Endothelial cell of hepatic sinusoid (primary cell): Measurements from ENCODE around the gene PARP4.
"Not testable (repeated sequence)": the region's sequence is repeated elsewhere in the genome, so short reads cannot be mapped to it uniquely, and the experiment has no call there.

Experiments used
- in situ Hi-C: cut with HindIII; loops from 2 replicates; pipeline ENCODE4 v1.10.0; 2017; ENCODE audit warnings: low sequenced_read_pairs

The PARP4 gene

DNA sequence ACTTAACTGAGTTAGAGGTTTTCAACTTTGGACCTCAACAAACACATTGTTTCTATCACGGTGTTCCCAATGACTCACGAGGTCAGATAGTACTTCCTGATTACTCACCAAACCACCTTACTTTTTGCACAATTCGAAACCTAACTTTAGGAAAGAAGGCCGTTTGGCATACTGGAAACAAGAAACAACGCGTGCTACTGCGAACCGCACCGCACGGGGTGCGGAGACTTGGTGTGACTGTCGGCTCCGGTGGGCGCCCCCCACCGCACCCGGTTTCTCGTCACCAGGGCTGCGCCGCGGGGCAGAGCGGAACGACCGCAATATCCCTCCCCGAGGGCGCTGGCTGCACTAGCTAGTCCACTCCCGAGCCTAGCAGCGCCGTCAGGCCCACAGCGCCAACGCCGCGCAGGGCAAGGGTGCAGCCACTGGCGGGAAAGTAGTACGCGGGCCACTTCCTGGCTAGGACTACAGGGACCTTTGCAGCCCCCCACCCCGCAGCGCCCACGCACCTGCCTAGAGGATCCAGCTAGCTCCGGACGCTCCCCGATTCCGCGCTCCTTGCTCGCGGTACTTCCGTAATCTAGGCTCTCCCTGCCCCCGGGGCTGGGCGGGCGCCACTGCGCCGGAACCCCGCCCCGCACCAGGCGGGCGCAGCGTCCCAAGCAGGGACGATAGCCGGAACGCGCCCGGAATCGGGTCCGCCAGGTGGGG lies at the start of gene PARP4:
PARP4 (minus strand) TSS at position 582 of the 711 bp plus-strand sequence. CDS start 9,002 bp downstream, outside the sequence.
- in situ Hi-C loops: no loop called here

- in situ Hi-C loops: not testable (repeated sequence)
These were observed 48.1 kb upstream of the PARP4 start for GRCh38 chr13:24560579-24561187.

- in situ Hi-C loops: not testable (repeated sequence)
These were observed 47.0 kb upstream of the PARP4 start for GRCh38 chr13:24559431-24560218.

DNA sequence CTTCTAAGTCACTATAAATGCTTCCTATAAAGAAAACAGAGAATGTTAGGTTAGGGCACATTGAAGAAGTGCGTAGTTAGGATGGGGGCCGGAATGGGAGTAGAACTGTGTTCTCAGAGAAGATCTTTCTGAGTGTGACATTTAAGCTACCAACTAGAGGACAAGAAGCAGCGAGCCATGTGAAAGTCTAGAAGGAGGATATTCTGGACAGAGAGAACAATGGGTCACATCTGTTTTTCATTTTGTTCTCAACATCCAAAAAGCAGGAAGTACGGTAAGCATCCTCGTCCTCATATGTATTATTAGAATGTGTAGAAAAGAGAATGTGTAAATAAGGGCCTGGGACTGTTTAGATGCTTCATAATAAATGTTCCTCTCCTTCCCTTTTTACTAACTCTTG lies 44.5 kb upstream of the PARP4 start:
- in situ Hi-C loops: no loop called here

GRCh38 chr13:24553892-24554291 lies 41.3 kb upstream of the PARP4 start:
- in situ Hi-C loops: not testable (repeated sequence)

DNA sequence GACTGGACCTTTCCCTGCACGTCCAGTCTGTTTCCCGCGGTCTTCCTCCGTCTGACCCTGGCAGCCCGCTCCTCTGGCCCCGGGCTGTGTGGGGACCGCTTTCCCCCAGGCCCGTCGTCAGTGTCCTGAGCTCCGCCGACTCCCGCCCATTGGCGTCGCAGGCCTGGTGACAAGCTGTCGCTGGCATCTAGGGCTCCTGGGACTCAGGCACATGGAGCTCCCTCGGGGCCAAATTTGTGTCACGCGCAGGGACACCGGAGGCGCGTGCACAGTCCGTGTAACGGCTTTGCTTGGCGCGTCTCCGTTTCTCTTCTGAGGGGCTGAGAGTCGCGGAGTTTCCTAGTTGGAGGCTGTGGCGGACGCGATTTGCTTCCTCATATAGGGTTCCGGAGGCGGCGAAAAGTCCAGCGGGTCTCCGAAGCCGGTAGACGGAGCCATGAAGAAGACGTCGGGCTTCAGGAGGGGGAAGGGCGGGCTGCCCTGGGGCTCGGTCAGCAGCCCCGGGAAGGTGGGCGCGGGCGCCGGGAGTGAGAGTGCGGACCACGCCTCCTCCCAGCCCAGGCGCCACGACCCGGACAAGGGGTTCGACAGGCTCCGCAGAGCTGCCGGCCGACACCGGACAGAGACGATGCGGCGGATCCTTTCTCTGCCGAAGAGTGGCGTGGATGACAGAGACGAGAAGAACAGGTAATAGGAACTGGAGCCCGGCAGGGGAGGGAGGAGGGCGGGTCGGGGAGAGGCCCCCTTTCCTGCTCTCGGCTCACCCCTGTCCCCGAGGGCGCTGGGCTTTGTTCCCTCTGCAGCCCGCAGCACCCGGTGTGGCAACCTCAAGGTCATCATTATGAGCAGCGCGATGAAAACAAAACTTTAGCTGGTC lies 29.1 kb upstream of the PARP4 start:
- in situ Hi-C loops: not testable (repeated sequence)

DNA sequence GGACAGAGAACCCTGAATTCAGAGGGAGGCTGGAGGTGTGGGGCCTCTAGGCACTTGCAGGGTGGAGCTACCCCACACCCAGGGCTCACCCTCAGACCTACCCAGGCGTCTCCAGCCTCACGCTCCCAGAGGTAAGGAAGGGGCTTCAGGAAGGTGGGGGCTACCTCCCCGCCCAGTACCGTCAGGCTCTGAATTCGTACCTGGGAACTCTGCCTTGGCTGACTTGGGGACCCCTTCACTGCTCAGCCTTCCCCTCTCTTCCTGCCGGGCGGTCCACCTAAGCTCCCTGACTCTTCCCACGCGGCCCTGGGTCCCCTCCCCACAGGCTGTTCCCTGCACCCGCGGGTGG lies 28.5 kb upstream of the PARP4 start:
- in situ Hi-C loops: no loop called here

GRCh38 chr13:24540236-24541126 lies 27.9 kb upstream of the PARP4 start:
- in situ Hi-C loops: no loop called here

GRCh38 chr13:24539500-24540165 lies 27.1 kb upstream of the PARP4 start:
- in situ Hi-C loops: no loop called here

GRCh38 chr13:24529478-24529877 lies 16.9 kb upstream of the PARP4 start:
- in situ Hi-C loops: no loop called here

GRCh38 chr13:24528816-24529398 lies 16.3 kb upstream of the PARP4 start:
- in situ Hi-C loops: no loop called here

DNA sequence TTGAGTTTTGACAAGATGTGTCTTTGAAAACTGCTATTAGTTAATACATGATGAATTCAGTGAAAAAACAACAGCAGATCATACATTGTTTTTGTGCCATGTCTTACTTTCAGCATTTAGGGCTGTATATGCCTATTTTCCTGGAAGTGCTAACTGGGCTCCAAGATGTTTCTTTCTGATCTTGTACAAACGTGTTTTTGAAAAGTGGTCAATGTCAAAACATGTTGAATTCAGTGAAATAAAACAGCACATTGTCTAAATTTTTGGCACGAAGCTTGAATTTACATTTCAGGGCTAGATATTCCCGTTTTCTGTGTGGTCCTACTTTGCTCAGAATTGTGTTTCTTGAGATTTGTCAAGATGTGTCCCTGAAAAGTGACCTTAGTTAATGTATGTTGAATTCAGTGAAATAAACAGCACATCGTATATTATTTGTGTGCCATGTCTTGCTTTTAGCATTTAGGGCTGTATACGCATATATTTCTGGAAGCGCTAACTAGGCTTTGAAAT lies 14.7 kb upstream of the PARP4 start:
- in situ Hi-C loops: no loop called here

- in situ Hi-C loops: loop anchor here (5.0 kb wide), 1 partner anchor 47 kb away; no protein-coding TSS in a partner anchor
These were observed 8.2 kb upstream of the PARP4 start for GRCh38 chr13:24520733-24521132.

DNA sequence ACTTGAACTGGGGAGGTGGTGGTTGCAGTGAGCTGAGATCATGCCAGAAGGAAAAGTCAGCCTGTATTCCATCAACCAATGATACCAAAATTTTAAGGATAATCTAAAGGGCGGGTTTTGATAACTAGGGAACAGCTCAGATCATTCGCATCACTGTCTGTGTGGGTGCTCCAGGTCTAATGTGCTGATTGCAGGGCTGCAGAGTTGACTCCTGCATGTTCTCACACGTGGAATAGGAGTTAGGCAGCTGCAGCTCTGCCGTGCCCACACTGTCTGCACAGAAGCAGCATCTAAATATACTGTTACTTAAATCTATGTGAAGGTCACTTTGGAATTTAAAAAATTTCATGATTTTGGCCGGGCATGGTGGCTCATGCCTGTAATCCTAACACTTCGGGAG lies 4.3 kb upstream of the PARP4 start:
- in situ Hi-C loops: no loop called here

DNA sequence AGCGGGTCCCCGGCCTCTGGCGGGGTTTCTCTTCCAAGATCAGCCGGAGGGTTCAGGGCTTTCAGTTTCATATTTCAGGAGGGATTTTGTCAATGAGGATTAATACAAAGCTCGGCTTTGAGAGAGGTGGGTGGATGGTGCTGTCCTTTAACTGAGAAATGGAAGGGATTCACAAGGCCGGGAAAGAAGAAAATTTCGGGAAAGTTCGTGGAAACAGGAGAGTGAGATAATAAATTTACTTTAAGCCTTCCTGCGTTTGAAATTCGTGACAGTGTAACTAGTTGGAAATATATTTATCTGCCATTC lies 283 bp upstream of the PARP4 start:
- in situ Hi-C loops: no loop called here

DNA sequence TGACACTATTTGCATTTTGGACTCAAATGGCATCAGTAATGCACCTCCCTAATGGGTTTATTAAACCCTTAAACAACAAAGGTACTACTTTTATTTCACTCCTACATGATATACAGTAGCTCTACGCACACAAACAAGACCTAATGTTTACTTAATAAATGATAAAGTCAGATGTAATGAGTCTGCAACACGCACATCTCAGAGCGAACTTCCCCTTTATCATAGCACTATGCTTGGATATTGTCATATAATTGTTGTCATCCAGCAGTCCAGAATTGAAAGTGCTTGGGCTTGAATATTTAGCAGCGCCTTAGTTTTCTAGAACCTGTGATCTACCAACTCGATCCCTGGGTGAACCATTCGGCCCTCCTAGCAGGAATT lies 772 bp downstream of the PARP4 start:
- in situ Hi-C loops: no loop called here

DNA sequence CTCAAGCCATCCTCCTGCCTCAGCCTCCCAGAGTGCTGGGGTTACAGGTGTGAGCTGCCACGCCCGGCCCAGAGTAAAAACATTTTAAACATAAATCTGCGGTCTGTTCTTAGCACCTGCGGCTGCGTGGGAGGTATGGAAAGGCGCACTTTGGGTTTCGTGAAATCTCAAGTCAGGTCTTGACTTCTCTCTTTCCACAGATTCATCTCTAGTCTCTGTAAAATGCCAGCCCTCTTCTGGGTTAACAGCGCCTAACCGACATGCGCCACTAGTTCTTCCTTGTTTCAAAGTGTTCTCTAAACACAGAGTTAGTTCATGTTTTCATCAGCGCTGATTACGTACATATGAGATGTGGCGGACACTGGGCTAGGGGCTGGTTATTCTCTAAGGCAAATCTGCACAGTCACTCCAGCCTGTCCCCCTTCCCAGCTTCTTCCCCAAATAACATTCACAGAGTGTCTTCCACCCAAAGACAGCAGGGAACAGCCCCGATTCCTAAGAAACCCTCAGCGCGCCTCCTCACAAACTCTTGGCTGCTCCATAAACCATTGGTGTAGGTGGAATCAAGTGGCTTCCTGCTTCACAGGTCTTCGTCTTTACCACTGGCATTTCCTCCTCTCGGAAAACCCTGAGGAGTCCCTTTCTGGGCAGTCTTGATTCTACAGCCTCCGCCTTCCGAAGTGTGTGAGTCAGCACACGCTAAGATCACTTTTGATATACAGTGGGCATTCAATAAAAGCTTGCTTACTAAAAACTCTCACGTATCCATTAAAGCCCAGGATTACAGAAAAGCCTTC lies 1.4 kb downstream of the PARP4 start:
- in situ Hi-C loops: no loop called here

GRCh38 chr13:24506698-24507335 lies 5.8 kb downstream of the PARP4 start:
- in situ Hi-C loops: no loop called here
